HG03039 (cell line): ENCODE measurements around the gene PIK3C2B.
A peak's percentile ranks its signal among the peaks of the same experiment; 100 is the strongest.

ENCODE experiments used
- ATAC-seq: cut with Tn5 transposase; IDR thresholded peaks from one replicate; pipeline ENCODE4 v1.9.1; 2021; ENCODE audit warnings: mild to moderate bottlenecking, moderate library complexity; ENCODE audit not compliant: unreplicated experiment

PIK3C2B gene

DNA sequence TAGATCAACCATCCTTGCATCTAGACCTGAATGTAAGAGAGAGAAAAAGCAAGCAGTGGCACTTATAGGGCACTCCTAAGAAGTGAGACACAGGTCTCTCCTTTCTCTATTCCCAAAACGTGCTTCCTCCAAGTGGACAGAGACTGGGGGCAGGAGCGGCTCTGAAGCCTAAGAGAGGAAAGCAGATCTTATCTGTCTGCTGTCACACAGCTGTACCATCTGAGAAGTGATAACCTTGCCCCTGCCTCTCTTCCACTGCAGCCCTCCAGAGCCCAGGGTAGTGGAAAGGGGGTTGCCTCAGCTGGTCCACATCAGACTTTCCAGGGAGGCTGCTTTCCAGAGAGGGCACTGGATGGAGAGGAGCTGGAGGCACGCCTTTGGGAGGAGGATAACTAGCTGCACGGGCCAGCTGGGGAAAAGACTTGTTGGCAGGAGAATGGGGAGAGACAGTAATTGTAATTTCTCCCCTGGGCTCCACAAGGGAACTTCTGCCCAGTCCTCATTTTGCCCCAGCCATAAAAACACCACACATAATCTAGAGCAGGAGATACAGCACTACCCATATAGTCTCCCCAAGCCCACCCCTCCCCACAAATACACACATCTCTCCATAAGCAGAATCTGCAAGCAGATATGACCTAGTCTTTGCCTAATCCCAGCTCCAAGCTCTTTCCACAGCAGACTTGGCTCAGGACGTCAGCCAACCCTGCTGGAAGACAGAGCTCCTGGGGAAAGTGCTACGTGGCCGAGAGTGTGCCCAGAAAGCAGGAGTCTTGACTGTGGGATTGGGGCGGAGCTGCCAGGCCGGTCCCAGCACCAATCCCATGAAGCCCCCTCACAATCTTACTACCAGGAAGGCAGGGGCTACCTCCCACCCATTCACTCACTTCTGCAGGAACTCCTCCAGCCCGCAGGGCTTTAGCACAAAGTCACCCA is 31.2 kb downstream of the PIK3C2B start:
- ATAC-seq = no peak

DNA sequence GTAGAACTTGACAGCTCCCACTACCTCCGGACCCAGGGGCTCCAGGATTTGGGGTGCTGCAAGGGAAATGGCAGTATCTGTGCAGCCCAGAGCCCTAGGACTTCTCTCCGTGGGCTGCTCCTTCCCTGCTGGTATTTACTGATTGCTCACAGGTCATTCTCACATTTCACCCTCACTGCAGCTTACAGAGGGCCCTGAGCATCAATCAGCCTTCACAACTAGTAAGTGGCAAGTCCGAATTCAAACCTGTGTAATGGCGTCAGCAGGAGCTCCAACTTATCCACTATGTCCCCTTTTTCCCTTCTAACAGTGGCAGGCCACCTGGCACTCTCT is 32.4 kb downstream of the PIK3C2B start:
- ATAC-seq = no peak

DNA sequence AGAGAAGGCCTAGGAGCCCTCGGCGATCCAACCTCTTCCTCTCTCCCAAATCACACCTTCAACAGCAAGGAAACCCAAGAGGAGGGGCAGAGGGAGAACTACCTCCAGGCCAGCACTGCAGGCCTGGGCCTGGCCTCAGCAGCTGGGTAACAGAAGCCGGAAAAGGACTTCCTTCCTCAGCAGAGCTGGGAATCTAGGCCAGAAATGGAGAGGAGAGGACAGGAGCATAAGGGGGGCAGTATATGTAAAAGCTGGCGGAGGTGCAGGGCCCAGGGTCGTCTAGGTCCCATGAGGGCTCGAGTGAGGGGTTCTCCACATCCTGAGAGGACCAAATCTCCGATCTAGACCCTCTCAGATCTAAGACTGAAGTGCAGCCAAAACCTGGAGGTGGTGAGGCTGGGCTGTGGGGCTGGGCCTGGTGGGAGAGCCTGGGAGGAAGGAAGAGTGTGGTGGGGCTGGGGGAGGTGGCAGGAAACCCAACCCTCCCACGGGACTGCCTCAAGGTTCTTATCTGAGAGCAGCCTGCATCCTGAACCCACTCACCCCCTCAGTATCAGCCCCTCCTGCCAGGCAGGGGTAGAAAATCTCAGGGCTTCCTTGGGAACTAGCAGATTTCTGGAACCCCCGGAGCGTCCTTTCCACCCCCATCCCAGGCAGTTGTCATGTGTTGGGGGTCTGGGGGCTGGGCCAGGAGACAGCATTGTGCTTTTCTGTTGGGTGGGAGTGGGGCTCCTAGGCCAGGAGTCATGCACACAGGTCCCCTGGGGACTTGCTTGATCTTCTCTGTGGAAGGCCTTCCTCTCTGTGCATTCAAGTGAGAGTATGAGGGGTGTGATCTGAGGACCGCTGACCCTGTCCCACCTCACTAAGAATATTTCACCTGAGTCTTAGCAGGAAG is 33.0 kb downstream of the PIK3C2B start:
- no peak for ATAC-seq

DNA sequence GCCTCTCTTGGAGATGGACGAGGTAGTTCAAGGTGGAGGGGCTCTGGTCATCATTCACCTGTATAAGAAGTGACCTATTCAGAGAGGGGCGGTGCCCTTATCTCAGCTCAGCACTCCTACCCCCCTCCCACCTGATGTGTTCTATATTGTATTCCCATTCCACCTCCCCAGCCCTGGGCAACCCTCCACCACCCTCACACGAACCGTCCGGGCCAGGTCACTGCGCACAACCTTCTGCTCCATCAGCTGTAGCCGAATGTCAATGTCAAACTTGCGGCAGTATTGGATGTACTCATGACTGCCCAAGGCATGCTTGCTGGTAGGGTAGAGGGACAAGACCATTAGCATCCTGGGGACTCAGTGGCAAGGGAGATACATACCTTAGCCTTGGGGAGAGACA is 34.3 kb downstream of the PIK3C2B start:
- ATAC-seq = no peak

DNA sequence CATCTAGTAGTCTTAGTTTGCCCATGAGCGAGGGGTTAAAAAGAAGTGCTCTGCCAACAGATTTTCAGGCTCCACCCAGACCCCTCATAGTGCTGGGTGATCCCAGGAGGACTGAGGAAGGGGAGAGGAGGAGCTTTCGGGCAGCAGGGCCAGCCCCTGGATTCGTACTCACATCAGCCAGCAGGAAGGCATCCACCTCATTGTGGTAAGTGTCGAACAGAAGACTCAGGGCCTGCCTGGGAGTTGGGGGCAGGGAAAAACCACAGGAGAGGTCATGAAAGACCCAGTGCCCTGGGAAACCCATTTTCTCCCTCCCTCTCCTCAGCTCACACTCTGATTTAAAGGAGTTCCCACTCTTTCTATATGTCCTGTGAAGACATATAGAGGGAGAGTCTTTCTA is 34.9 kb downstream of the PIK3C2B start:
- ATAC-seq = no peak

DNA sequence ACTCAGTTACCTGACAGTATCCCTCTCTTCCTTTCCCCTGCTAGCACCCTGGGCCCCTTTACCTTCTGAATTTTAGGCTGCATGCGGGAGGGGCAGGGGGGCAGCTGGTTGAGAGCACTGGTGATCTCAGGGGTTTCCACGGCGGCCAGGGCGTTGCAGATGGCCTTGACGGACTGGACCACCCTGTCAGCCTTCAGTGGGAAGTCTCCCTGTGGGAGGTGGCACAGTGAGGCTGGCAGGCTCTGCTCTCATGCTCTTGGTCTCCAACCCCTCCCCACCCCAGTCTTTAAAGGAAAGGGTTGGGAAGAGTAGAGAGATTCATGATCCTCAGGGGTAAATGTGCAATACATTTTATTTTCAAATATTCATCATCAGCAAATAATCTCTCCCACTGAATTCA is 36.9 kb downstream of the PIK3C2B start:
- ATAC-seq = no peak

DNA sequence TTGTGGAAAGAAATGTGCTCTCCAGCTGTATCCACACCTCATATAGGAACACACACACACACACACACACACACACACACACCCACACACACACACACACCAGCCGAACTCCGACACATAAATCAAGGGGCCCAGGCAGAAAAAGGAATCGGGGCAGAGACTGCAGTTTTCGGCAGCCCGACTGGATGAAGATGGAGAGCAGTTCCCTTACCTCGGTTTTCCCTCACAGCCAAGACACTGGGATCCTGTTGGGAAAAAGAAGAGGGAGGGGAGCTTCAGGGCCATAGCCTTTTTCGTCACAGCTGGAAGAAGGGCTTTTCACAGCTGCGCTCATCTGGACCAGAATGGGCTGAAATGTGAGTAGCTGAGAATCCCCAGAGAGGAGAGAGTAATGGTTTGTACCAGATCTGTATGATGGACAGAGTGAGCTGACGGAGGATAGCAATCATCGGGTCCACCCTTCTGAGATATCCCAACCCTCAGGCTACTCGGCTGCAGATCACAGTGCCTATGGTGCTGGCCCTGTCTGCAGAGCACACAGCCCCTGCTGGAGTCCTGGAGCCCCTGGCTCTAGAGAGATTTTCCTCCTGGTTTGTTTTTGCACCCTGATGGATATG is 37.7 kb downstream of the PIK3C2B start:
- ATAC-seq = no peak

DNA sequence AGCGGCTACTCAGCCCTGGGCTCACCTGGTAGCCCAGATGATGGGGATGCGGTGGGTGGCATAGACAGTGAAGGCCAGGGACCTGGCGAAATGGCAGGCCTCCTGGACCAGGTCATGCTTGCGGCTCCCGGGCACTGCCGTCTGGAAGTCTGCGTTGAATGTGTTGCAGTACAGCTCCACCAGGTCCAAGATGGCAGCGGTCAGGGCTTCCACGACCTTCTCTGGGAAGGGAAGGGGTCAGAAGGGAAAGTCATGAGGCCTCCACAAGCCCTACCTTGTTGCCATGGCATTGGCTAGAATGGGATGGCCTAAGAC is 38.8 kb downstream of the PIK3C2B start:
- no peak for ATAC-seq

DNA sequence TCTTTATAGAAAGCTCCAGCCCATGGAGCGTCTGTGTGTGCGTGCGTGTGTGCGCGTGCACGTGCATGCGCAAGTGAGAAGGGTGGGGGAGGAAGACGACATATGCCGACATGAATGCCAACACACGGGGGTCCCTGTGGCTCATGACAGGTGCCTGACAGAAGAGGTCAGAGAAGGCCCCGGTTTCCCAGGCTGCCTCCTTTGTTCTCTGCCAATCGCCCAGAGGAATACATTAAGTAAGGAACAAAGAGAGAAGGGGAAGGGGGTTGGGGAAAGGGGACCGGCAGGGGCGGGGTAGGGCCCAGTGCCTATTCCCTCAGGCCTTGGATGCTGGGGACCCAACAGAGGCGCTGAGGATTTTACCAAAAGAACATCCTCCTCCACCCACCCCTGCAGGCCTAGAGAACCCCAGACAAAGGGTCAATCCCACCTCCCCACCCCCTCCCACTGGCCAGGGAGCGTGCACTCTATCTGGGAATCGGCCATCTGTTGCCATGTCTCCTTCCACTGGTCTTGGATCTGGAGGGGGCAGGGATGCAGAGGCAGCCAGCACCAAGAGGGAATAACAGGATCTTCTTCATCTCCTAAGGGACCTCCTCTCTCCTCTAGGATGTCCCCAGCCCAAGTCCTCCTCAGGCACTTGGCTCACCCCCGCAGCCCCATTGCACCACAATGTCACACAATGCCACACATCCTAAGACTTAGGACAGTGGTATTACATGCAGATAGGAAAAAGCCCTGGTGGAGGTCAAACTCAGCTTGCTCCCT is 39.4 kb downstream of the PIK3C2B start:
- ATAC-seq = no peak

DNA sequence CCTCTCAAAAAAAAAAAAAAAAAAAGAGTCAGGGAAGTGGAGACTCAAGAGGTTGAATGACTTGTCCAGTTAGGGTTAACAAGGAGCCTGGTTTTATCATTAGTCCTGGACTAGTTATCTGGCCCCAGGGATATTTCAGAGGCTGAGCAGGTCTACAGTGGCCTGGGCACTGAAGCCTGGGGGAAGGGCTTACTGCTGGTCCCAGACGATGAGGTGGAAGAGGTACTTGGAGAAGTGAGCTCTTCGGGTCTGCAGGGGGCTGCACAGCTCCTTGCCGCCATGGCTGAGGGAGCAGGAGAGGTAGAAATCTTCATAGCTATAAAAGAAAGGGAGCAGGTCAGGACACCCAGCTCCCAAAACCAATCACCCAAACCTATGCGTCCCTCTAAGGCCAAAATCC is 40.1 kb downstream of the PIK3C2B start:
- ATAC-seq = no peak

DNA sequence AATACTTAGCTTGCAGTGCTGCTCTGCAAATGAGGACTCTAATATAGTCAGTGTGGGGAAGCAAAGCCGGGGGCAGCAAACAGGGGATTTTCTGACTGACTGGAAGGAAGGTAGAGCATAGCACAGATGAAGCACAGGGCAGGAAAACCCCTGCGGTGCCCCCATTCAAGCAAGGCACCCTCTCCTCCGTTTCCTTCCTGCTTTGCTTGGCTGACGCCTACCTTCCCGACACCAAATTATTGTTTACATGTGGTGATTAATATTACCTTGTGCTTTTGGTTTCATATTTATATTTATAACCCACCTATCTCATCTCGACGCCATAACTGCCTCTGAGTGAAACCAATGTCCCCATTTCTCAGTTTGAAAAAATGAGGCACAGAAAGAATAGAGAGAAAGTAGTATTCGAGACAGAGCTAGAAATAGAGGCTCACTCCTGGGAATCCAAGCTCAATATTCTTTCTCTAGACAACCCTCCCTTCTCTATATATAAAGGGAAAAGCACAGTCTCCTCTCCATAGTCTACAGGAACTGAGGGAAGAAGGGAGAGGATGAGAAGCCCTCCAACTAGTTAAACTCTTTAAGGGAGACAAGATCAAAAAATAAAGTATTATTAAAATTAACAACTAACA is 41.3 kb downstream of the PIK3C2B start:
- peak; percentile 56 for ATAC-seq

DNA sequence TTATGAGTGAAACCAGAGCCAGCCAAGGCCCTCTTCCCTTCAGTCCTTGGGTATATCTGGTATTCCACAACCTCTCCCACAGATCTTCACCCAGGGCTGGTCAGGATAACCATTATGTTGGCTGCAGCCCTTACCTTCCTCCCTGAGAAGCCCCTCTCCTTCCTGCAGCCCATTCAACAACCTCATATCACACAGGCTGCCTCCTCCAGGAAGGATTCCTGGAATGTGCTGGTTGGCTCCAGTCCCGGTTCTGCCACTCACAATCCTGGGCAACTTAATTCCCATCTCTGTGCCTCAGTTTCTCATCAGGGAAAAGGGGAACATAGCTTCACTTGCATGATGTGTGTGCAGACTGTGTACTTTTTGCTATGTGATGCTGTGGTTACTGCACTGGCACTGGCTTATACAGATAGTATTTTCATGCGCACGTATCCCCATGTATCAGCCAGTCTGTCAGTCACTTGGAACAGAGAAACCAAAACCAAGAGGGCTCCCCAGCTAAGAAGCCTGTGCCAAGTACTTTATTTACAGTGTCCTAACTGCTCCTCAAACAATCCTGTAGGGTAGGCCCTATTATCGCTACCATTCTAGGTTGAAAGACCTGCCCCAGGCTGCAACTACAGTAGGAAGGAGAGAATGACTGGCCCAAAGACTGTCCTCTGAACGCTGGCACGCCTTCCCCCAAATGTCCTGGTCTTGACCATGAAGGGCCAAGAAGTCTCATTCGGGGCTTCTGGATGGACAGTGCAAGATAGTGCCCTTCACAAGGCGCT is 43.1 kb downstream of the PIK3C2B start:
- ATAC-seq = no peak

DNA sequence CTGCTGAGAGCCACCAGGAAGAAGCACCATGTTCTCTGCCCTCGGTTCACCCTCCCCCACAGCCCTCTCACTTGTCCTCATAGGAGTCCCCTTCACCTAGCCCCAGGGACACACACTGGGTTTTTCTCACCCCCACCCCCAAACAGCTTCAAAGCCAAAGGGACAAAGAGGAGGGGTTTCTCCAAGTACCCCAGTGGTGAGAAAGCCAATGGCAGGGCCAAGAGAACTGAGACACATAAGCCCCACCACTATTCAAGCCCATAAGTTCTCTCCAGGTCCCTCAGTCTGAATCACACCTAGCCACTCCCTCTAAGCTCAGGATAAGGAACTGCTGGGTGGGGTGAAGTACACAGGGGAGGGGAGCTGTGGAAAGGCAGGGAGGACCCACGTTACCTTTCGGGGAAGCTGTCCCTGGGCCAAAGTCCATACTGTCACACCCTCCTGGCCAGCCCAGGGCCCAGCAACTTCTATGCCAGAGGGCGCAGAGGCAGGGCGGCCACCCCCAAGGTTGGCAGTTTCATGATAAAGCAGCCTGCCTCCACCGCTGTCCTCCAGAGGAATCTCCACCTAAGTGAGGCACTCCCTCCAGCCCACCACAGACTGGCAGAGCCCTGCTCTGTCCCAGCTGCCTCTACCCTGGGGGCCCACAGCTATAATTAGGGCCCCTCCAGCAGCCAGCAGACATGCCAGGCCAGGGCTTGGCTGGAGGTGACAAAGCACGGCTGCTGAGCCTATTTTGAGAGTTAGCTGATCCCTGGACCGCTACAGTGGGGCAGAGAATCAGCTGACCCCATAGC is 43.9 kb downstream of the PIK3C2B start:
- no peak for ATAC-seq

DNA sequence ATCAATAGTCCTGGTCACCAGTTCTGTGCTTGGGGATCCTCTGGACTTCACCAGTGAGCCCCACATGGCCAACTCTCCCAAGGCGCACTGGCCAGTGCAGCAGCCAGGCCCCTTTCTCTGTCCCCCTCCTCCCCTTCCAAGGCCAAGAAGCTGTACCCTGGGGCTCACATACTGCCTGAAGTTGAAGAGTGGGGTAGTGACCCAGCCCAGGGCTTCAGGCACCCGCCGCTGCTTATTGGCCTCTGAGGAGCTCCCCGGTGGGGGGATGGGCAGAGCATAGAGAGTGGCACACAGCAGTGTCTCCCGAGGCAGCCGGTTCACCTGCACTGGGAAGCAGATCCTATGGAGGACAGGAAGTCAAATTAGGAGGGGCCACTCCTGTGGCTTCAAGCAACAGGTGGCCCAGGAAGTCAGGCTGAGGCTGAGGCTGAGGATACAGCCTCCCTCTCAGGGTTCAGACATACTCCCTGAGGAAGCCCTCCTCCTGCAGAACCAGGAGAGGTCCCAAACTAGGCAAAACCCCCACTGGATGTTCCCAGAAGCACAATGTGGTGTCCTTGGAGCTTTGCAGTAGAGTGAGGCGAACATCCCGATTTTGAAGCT is 44.8 kb downstream of the PIK3C2B start:
- no peak for ATAC-seq

DNA sequence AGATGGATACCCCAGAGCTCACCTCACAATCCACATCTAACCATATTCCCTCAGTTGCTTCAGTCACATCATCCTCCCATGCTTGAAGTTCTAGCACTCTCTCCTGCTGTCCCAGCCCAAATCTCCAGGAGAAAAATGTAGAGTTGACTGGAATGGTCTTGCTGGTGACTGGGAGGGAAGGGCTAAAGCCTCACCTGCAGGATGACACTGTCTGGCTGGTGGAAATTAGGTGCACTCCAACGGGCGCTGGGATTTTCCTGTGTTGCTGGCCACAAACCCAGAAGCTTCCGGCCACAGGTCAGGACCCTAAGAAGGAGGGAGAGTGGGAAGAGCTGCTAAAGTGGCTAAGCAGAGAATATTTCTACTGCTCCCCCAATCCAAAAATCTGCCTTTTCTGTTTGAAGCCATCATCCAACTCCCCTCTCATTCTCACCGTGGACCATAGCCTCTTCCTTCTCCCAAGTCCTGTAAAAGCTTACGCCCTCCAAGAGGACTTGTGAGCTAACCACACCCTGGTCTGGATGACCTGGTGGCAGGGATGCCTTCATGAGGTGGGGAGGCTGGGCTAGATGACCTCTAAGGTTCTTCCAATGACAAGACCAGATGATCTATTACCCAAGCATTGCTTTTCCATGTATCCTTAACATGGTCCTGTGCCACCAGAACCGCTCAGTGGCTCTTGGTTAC is 45.5 kb downstream of the PIK3C2B start:
- no peak for ATAC-seq

DNA sequence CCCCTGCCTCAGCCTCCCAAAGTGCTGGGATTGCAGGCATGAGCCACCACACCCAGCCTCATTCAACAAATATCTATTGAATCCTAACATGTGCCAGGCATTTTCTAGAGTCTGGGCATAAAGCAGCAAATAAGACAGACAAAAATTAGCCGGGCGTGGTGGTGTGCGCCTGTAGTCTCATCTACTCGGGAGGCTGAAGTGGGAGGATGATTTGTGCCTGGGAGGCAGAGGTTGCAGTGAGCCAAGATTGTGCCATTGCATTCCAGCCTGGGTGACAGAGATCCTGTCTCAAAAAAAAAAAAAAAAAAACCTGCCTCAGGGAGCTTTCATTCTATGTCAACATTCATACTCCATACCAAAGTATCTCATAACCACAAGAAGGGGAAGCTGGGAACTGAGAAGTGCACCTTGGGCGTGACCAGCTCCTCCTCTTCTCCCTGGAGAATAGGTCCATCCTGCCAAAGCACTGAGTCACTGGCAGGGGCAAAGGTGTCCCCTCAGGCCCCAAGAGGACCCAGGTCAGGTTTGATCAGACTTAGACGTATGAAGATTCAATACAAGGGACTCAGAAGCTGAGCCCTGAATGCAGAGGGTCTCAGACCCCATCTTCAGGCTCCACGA is 46.2 kb downstream of the PIK3C2B start:
- ATAC-seq = no peak

DNA sequence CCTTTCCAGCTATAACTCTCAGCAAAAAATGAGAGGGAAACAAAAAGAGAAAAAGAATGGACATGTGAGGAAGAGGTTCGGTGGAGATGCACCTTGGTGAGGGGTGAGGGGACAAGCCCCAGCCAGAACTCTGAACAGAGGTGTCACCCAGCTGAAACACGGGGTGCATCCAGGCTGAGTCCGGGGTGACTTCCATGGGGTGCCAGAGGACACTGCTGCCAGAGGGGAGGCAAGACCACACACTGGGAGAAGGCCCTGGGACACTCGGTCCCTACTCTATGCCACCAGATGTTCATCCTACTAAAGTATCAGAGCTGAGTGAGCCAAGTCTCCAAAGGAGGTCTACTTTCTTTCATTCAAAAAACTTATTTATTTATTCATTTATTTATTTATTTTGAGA is 46.9 kb downstream of the PIK3C2B start:
- no peak for ATAC-seq

DNA sequence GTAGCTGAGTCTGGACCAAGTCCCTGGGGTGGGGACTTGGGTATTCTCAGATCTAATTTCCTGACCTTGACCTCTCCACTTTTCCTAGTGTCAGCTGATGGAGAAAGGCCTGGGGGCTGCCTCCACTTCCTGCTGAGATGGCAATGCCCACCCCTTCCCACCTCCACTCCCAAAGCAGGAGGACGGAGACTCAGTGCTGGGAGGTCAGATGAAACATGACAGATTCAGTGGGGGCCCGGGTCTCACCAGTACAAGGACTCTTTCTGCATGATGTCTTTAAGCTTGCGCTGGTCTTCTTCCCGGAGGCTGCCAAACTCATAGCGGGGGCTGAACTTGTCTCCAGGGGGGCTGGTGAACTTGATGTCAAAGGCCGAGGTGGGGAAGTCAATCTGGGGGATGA is 47.4 kb downstream of the PIK3C2B start:
- no peak for ATAC-seq
